PC-9 (cell line): ENCODE results near the gene THPO. TPM values are rescaled to one million over a fixed set of nuclear protein-coding genes. Genes with fewer than 3 reads are reported as not detected.
A peak's percentile ranks its signal among the peaks of the same experiment; 100 is the strongest.
"Not testable (repeated sequence)": the region's sequence is repeated elsewhere in the genome, so short reads cannot be mapped to it uniquely, and the experiment has no call there.

ENCODE experiments used
- BruUV-seq: library from RNA; stranded (reverse); fragments of 400-500 nt; replicated peaks from 2 replicates; lab custom pipeline; 2021; lab: Mats Ljungman, UMichigan
- CTCF ChIA-PET: fragments of 300-600 bp; sonication (Branson Sonifier 250); formaldehyde crosslinking; loops from one replicate; lab custom pipeline; 2022; ENCODE audit warnings: antibody characterized with exemption; lab: Charles Lee
- POLR2A ChIA-PET: fragments of 300-600 bp; sonication (Branson Sonifier 250); formaldehyde crosslinking; loops from one replicate; lab custom pipeline; 2022; ENCODE audit warnings: antibody characterized with exemption; ENCODE audit not compliant: unreplicated experiment; lab: Charles Lee
- DNase-seq, 2 experiments: peaks; one replicate each; pipeline versions ENCODE4 v3.0.0 to v3.0.0-alpha.2; 2015 to 2022; ENCODE audit warnings: mixed read lengths in 1 of 2
- H2AFZ ChIP-seq: fragments of 200-600 bp; sonication (generic); 2 replicates; pipeline ENCODE4 v1.8.1; 2017; ENCODE audit warnings: antibody characterized with exemption
- H3F3A ChIP-seq: fragments of 200-600 bp; sonication (generic); 2 replicates; pipeline ENCODE4 v1.8.1; 2017; ENCODE audit warnings: antibody characterized with exemption, mild to moderate bottlenecking, low read depth; ENCODE audit not compliant: insufficient read depth
- H3K27ac ChIP-seq: fragments of 200-600 bp; sonication (generic); 2 replicates; pipeline ENCODE4 v1.6.1; 2016; ENCODE audit warnings: mixed run types
- H3K27me3 ChIP-seq: fragments of 200-600 bp; sonication (generic); 2 replicates; pipeline ENCODE4 v1.6.1; 2016; ENCODE audit warnings: low read depth, mixed run types; ENCODE audit not compliant: insufficient read depth
- H3K36me3 ChIP-seq: fragments of 200-600 bp; sonication (generic); 2 replicates; pipeline ENCODE4 v1.6.1; 2016; ENCODE audit warnings: low read depth, mixed run types
- H3K4me1 ChIP-seq: fragments of 200-600 bp; sonication (generic); replicated peaks from 2 replicates; pipeline ENCODE4 v1.6.1; 2016; ENCODE audit warnings: mixed run types; ENCODE audit not compliant: insufficient read depth
- H3K4me2 ChIP-seq: fragments of 200-600 bp; sonication (generic); 2 replicates; pipeline ENCODE4 v1.6.1; 2017; ENCODE audit warnings: mixed run types
- H3K4me3 ChIP-seq: fragments of 200-600 bp; sonication (generic); 2 replicates; pipeline ENCODE4 v1.6.1; 2016; ENCODE audit warnings: mixed run types
- H3K79me2 ChIP-seq: fragments of 200-600 bp; sonication (generic); 2 replicates; pipeline ENCODE4 v1.6.1; 2017; ENCODE audit warnings: low read depth, mixed run types
- H3K9me2 ChIP-seq: fragments of 200-600 bp; sonication (generic); 2 replicates; pipeline ENCODE4 v1.8.1; 2017; ENCODE audit warnings: mild to moderate bottlenecking; ENCODE audit not compliant: insufficient read depth
- H3K9me3 ChIP-seq: fragments of 200-600 bp; sonication (generic); 2 replicates; pipeline ENCODE4 v1.8.1; 2016; ENCODE audit warnings: low read depth; ENCODE audit not compliant: insufficient read depth
- H4K20me1 ChIP-seq: fragments of 200-600 bp; sonication (generic); 2 replicates; pipeline ENCODE4 v1.8.1; 2017; ENCODE audit not compliant: insufficient read depth
- EZH2 ChIP-seq: fragments of 200-600 bp; sonication (generic); IDR thresholded peaks from 2 replicates; pipeline ENCODE4 v1.8.0; 2017; ENCODE audit warnings: antibody characterized with exemption, low read depth
- intact Hi-C: fragments of 100-400 bp; cut with micrococcal nuclease; formaldehyde crosslinking; loops from one replicate; pipeline ENCODE4 v1.10.0; 2022; ENCODE audit not compliant: unreplicated experiment
- total RNA-seq: library from RNA; stranded (reverse); gene quantifications from 2 replicates; pipeline ENCODE4 v1.2.3, GENCODE V29; 2021
- TF ChIP-seq, protein P1 (sequence below): fragments of 200-600 bp; sonication (generic); conservative IDR thresholded peaks from 2 replicates; pipeline ENCODE4 v1.6.1; 2017; ENCODE audit warnings: mixed run types, antibody characterized with exemption, mild to moderate bottlenecking, moderate library complexity

Gene THPO
- total RNA-seq, 1 experiment from 2014 or later: not detected

DNA sequence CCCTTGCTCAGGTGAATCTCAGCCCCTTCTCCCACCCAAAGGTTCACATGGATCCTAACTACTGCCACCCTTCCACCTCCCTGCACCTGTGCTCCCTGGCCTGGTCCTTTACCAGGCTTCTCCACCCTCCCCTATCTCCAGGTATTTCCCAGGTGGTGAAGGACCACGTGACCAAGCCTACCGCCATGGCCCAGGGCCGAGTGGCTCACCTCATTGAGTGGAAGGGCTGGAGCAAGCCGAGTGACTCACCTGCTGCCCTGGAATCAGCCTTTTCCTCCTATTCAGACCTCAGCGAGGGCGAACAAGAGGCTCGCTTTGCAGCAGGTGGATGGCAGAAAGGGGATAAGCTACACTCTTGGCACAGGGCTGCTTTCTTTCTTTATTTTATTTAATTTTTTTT is 36.1 kb downstream of the THPO start:
- H3K27me3 ChIP-seq: no peaks in the 10 kb centered on the region
- DNase-seq: peak; percentile 62 to 94
- no peaks in the 10 kb centered on the region for H3K9me2 ChIP-seq
- H3K4me1 ChIP-seq: peaks cover 11% of the 10 kb centered on the region; the same call in 1 of the 2 replicates
- POLR2A ChIA-PET: no interaction called here
- peaks cover 9% of the 10 kb centered on the region; the same call in 1 of the 2 replicates for H3K79me2 ChIP-seq
- H3K27ac ChIP-seq: no peak overlapping the region
- no peaks in the 10 kb centered on the region for H3K9me3 ChIP-seq
- H4K20me1 ChIP-seq: no peaks in the 10 kb centered on the region
- intact Hi-C loops: no loop called here
- no peak overlapping the region for H3K4me2 ChIP-seq
- no peak overlapping the region for H3K4me3 ChIP-seq
- H2AFZ ChIP-seq: no peak overlapping the region
- TF ChIP-seq EZH2: no peak
- TF ChIP-seq, protein P1, sequence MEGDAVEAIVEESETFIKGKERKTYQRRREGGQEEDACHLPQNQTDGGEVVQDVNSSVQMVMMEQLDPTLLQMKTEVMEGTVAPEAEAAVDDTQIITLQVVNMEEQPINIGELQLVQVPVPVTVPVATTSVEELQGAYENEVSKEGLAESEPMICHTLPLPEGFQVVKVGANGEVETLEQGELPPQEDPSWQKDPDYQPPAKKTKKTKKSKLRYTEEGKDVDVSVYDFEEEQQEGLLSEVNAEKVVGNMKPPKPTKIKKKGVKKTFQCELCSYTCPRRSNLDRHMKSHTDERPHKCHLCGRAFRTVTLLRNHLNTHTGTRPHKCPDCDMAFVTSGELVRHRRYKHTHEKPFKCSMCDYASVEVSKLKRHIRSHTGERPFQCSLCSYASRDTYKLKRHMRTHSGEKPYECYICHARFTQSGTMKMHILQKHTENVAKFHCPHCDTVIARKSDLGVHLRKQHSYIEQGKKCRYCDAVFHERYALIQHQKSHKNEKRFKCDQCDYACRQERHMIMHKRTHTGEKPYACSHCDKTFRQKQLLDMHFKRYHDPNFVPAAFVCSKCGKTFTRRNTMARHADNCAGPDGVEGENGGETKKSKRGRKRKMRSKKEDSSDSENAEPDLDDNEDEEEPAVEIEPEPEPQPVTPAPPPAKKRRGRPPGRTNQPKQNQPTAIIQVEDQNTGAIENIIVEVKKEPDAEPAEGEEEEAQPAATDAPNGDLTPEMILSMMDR: no peak
- CTCF ChIA-PET: no interaction called here
- BruUV-seq: no TSS peak
- no peaks in the 10 kb centered on the region for H3K36me3 ChIP-seq
- peaks cover 16% of the 10 kb centered on the region; the same call in 1 of the 2 replicates for H3F3A ChIP-seq

DNA sequence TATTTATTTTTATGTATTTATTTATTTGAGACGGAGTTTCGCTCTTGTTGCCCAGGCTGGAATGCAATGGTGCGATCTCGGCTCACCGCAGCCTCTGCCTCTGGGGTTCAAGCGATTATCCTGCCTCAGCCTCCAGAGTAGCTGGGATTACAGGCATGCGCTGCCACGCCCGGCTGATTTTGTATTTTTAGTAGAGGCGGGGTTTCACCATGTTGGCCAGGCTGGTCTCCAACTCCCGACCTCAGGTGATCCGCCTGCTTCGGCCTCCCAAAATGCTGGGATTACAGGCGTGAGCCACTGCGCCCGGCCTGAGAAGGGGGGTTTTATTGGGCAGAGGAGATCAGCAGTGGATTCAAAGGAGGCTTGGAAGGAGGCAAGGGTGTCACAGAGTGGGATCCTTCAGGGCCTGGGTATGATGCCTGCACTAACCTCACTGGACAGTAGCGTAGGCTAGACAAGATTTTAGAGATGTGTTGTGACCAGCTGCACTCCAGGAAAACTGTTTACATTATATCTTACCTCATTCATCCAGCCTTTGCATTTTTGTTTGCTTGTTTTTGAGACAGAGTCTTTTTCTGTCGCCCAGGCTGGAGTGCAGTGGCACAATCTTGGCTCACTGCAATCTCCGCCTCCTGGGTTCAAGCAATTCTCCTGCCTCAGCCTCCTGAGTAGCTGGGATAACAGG is 38.4 kb downstream of the THPO start:
- BruUV-seq, DNase-seq, CTCF ChIA-PET, POLR2A ChIA-PET, H3K9me2 ChIP-seq, H3K27me3 ChIP-seq, H3K36me3 ChIP-seq, H3K9me3 ChIP-seq, H2AFZ ChIP-seq, intact Hi-C loops, H3K4me2 ChIP-seq, H3K27ac ChIP-seq, H3K4me3 ChIP-seq: not testable (repeated sequence)
- Histone ChIP-seq H3K79me2 (peaks cover 14% of the 10 kb centered on the region), H3F3A (peaks cover 35% of the 10 kb centered on the region), H3K4me1 (peaks cover 25% of the 10 kb centered on the region), H4K20me1 (peaks cover 15% of the 10 kb centered on the region)

DNA sequence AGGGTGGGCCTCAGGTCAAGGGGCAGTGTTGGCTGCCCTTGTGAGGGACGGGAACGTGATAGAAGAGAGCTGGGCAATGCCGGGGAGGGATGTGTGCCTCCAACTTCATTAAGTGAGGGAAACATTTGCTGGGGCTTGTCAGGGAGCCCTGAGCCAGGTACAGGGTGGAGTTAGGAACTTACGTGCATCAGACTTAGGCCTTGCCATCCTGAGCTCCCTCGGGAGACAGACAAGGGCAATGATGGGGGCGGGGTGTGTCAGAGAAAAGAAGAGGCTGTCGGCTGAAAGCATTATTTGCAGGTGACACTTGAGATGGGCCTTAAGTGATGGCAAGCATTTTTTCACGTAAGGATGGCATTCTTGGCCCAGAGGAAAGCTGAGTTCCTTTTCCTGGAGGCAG is 39.0 kb downstream of the THPO start:
- Histone ChIP-seq H3K4me2 (no peak overlapping the region), H3K4me1 (peaks cover 30% of the 10 kb centered on the region), H2AFZ (no peak overlapping the region), H4K20me1 (peaks cover 21% of the 10 kb centered on the region), H3K4me3 (no peak overlapping the region), H3K27me3 (no peaks in the 10 kb centered on the region), H3K9me2 (no peaks in the 10 kb centered on the region), H3K27ac (no peak overlapping the region), H3K36me3 (peaks cover 9% of the 10 kb centered on the region; the same call in 1 of the 2 replicates), H3F3A (peaks cover 41% of the 10 kb centered on the region), H3K9me3 (no peaks in the 10 kb centered on the region), H3K79me2 (peaks cover 14% of the 10 kb centered on the region)
- ChIA-PET CTCF (no interaction called here), POLR2A (no interaction called here)
- no TSS peak for BruUV-seq
- no peak for TF ChIP-seq EZH2
- intact Hi-C loops: no loop called here
- no peak for DNase-seq

DNA sequence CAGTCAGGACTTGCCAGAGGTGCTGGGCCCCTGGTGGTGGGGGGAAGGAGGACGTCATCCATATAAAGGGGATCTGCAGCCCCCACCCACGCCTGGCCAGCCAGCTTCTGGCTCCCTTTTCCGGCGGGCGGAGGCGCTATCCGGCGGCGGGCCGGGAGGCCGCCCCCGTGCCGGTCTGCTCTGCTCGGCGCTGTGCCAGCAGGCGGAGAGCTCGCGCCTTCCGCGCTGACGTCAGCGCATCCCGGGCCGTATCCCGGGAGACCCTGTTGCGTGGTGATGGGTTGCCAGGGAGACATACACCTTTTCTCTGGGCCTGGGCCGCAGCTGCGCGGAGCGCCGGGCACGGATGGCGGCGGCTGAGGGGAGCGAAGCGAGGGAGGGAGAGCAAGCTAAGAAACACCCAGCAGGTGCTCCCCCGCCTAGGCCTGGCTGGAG is 39.5 kb downstream of the THPO start:
- no TSS peak for BruUV-seq
- POLR2A ChIA-PET: no interaction called here
- H3K4me3 ChIP-seq: no peak overlapping the region

More for the DNA sequence above, 39.5 kb downstream of the THPO start:
- intact Hi-C loops: no loop called here
- DNase-seq: no peak
- CTCF ChIA-PET: no interaction called here
- Histone ChIP-seq H3K4me2 (no peak overlapping the region), H2AFZ (no peak overlapping the region), H3K9me2 (no peaks in the 10 kb centered on the region), H3K36me3 (peaks cover 9% of the 10 kb centered on the region; the same call in 1 of the 2 replicates), H4K20me1 (peaks cover 26% of the 10 kb centered on the region), H3K79me2 (peaks cover 14% of the 10 kb centered on the region), H3K4me1 (peaks cover 35% of the 10 kb centered on the region), H3K9me3 (no peaks in the 10 kb centered on the region), H3K27me3 (no peaks in the 10 kb centered on the region), H3F3A (peaks cover 46% of the 10 kb centered on the region), H3K27ac (no peak overlapping the region)
- TF ChIP-seq, protein P1: no peak
- no peak for TF ChIP-seq EZH2
